Spleen (tissue), 7 donors: ENCODE data around the gene IL3RA.

Experiments used
- CTCF ChIP-seq, 11 experiments: fragments of 200-600 bp in 7 of 11; fragments of 450-650 bp in 4 of 11; sonication (generic) in 4 of 11; IDR thresholded peaks in 8 of 11; conservative IDR thresholded peaks in 3 of 11; 1 replicate in 7 of 11; 2 replicates in 4 of 11; pipeline versions ENCODE4 v1.4.0 to v1.8.0; 2016 to 2021; ENCODE audit warnings: antibody characterized with exemption in 11 of 11, inconsistent platforms in 4 of 11, mild to moderate bottlenecking in 1 of 11
- POLR2A ChIP-seq, 3 donors: fragments of 450-650 bp; IDR thresholded peaks; one replicate each; pipeline ENCODE4 v1.5.1; 2017; ENCODE audit warnings: antibody characterized with exemption in 3 of 3, mild to moderate bottlenecking in 1 of 3
- POLR2AphosphoS5 ChIP-seq, 3 donors: sonication (generic); formaldehyde crosslinking; IDR thresholded peaks; one replicate each; pipeline ENCODE4 v1.5.1; 2017; ENCODE audit warnings: antibody characterized with exemption in 3 of 3
- donor health status: DM: no; HTN: no; CAD: no; lungs with moderate emphysema.
- donor health status: DM: no; HTN: no; CAD: no.
- donor health status: DM: no; HTN: no; CAD: no.

- TF ChIP-seq CTCF (IDR thresholded peaks at IDR 0.05 in 8 of 11, conservative IDR thresholded peaks at IDR 0.05 in 3 of 11) = no peak
- TF ChIP-seq POLR2A (IDR thresholded peaks at IDR 0.05) = no peak
- peak in 2 of 3 donors; percentile 31 to 36 for TF ChIP-seq POLR2AphosphoS5 (IDR thresholded peaks at IDR 0.05)
Observed at GRCh38 chrX:1419545-1420355, 83.2 kb downstream of the IL3RA start.
